Measurements from ENCODE around the gene ST6GAL1.

ST6GAL1 gene

GRCh38 chr3:186973702-186974101 is 43.4 kb downstream of the ST6GAL1 start:
- TF ChIP-seq, protein P1, sequence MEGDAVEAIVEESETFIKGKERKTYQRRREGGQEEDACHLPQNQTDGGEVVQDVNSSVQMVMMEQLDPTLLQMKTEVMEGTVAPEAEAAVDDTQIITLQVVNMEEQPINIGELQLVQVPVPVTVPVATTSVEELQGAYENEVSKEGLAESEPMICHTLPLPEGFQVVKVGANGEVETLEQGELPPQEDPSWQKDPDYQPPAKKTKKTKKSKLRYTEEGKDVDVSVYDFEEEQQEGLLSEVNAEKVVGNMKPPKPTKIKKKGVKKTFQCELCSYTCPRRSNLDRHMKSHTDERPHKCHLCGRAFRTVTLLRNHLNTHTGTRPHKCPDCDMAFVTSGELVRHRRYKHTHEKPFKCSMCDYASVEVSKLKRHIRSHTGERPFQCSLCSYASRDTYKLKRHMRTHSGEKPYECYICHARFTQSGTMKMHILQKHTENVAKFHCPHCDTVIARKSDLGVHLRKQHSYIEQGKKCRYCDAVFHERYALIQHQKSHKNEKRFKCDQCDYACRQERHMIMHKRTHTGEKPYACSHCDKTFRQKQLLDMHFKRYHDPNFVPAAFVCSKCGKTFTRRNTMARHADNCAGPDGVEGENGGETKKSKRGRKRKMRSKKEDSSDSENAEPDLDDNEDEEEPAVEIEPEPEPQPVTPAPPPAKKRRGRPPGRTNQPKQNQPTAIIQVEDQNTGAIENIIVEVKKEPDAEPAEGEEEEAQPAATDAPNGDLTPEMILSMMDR (IDR thresholded peaks at IDR 0.05; ENCODE audit: low read depth, low read length, missing control alignments) = no peak
- H3K4me3 ChIP-seq (ENCODE audit: low read depth, low read length) = no peak overlapping the region
- DNase-seq (ENCODE audit: low read depth) = no peak

DNA sequence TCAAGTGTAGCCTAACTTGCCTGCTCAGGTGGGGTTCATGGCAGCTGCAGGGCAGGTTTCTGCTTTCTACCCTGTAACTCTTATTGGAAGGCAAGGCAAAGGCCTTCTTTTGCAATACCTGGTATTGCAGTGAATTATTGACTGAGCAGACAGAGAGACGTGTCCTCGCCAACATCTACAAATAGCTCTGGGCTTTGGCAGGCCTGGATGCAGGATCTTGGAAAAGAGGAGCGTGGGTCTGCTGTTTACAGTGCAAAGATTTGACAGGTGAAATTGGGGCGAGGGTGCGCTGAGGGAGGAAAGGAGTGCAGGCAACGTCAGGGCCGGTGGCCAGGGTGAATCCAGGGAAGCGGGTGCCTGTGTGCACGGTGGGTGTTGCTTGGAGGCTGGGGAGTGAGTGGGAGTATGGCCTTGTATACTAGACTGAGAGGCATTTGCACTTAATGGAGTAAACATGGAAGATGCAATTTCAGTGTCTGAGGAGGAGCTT is 44.5 kb downstream of the ST6GAL1 start:
- no peak for DNase-seq (ENCODE audit: low read depth)
- no peak overlapping the region for H3K4me3 ChIP-seq (ENCODE audit: low read depth, low read length)
- TF ChIP-seq, protein P1 (IDR thresholded peaks at IDR 0.05; ENCODE audit: low read depth, low read length, missing control alignments) = no peak

GRCh38 chr3:186975726-186976125 is 45.4 kb downstream of the ST6GAL1 start:
- TF ChIP-seq, protein P1 (IDR thresholded peaks at IDR 0.05; ENCODE audit: low read depth, low read length, missing control alignments) = no peak
- no peak for DNase-seq (ENCODE audit: low read depth)
- H3K4me3 ChIP-seq (ENCODE audit: low read depth, low read length) = no peak overlapping the region

DNA sequence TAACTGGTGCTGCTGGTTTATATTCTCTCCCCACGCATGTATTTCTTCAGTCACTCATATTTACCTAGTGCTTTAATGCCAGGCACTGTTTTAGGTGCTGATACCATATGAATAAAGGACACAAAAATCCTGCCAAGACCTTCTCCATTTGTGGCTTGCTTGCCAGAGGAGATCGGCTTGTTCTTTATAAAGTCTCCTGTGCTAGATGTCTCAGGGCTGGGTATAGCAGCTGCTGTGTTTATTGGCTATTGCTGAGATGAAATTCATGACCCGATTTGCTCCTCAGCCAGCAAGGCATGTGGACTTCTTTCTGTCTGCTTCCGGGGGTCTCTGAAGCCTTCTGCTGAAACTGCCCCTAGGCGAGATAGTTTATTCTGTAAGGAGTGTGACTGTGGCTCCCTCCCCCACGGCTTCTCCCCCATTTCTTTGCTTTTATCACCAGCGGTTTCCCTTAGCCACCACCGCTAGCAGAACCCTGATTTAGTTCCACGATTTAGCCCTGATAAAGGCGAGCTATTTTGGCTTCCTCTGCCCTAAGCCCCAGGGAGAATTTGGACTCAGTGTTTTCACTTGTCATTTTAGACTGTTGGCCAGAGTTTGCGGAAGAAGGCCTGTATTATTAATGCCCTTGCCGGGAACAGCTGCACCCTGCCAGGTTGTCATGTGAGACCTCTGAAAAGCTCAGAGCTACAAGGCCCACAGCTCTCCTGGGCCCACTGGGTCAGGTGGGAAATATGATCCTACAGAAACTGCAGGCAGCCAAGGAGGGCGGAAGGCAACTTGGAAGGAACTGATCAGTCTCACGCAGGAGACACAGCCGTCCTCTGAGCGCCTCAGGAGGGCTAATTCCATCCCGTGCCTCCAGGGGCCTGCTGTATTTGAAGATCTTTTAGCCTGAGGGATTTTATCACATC is 46.8 kb downstream of the ST6GAL1 start:
- H3K4me3 ChIP-seq (ENCODE audit: low read depth, low read length) = no peak overlapping the region
- TF ChIP-seq, protein P1 (IDR thresholded peaks at IDR 0.05; ENCODE audit: low read depth, low read length, missing control alignments) = no peak
- DNase-seq (ENCODE audit: low read depth) = no peak

DNA sequence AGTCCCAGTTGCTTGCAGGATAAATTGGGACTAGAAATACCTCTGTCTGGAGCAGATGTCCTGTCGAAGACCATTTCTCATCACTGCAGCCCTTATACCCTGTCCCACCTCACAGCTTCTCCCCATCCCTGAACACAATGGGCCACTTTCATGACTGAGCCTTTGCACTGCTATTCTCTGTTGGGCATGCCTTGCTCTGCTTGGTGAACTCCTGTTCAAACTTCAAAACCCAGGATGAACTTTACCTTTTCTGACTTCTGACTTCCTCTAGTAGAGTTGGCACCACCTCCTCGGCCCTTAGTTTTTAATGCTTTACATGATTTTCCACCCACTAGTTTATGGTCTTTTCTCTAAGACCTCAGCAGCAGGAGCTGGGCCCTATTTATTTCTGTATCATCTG is 48.4 kb downstream of the ST6GAL1 start:
- no peak overlapping the region for H3K4me3 ChIP-seq (ENCODE audit: low read depth, low read length)
- DNase-seq (ENCODE audit: low read depth) = no peak
- TF ChIP-seq, protein P1 (IDR thresholded peaks at IDR 0.05; ENCODE audit: low read depth, low read length, missing control alignments) = no peak

GRCh38 chr3:186979852-186980251 is 49.5 kb downstream of the ST6GAL1 start:
- H3K4me3 ChIP-seq (ENCODE audit: low read depth, low read length) = no peak overlapping the region
- no peak for DNase-seq (ENCODE audit: low read depth)
- TF ChIP-seq, protein P1 (IDR thresholded peaks at IDR 0.05; ENCODE audit: low read depth, low read length, missing control alignments) = no peak
